Ishikawa (cell line): ENCODE data around the gene PLXNA4.

Source experiments
- CREB1 ChIP-seq: IDR thresholded peaks from 2 replicates; pipeline ENCODE4 v1.6.1; 2012; ENCODE audit warnings: low read depth
- RAD21 ChIP-seq: IDR thresholded peaks from 2 replicates; pipeline ENCODE4 v1.6.1; 2012; ENCODE audit warnings: low read depth
- ZBTB7A ChIP-seq: IDR thresholded peaks from 2 replicates; pipeline ENCODE4 v1.6.1; 2012; ENCODE audit warnings: low read depth

DNA sequence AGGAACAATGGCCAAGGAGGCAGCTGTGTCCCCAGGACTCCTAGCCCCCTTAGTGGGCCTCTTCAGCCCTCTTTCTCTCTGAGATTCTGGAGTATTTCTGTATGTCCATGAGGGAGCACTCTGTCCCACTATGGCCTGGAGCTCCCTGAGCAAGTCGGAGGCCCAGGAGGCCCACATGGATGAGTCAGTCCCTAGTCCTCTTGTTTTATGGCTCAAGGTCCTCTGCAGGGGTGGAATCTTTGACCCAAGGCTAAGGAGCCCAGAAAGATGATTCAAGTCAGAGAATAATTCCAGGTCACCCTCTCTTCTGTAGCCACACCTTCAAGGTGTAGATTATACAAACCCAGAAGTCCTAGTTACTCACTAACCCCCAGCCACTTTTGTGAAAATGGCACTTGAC, 125.6 kb downstream of the PLXNA4 start:
- TF ChIP-seq ZBTB7A = no peak
- TF ChIP-seq CREB1 = no peak
- TF ChIP-seq RAD21 = no peak
